ENCODE data around the gene UGT1A8. TPM values are rescaled to one million over a fixed set of nuclear protein-coding genes. Genes with fewer than 3 reads are reported as not detected.

UGT1A8 gene
- total RNA-seq, 5 donors from 2014 or later (not counting 1 experiment from before 2014, with no cell fraction given): not detected

- H3K4me3 ChIP-seq (ENCODE audit: control insufficient read depth in 1 of 2, extremely low read depth in 1 of 2, low read length in 1 of 2): no peak overlapping the region
- ChIA-PET POLR2A (no interaction called here), CTCF (no interaction called here)
- H3K9me3 ChIP-seq: no peaks in the 10 kb centered on the region
- no peaks in the 10 kb centered on the region for H3K9me3 Mint-ChIP-seq
- no peaks in the 10 kb centered on the region for H3K4me1 Mint-ChIP-seq
- peaks cover 5 to 31% of the 10 kb centered on the region in 2 donors for H3K27me3 Mint-ChIP-seq
- no peak overlapping the region for H3K27ac Mint-ChIP-seq
- H3K4me3 Mint-ChIP-seq: no peak overlapping the region
- H3K36me3 Mint-ChIP-seq: no peaks in the 10 kb centered on the region
- H3K4me1 ChIP-seq (ENCODE audit: control insufficient read depth in 1 of 2, extremely low read depth in 1 of 2, insufficient read depth in 2 of 2, low read length in 2 of 2): no peaks in the 10 kb centered on the region
- H3K27ac ChIP-seq (ENCODE audit: low read length): no peak overlapping the region
- peaks cover 0 to 51% of the 10 kb centered on the region in 2 experiments for H3K27me3 ChIP-seq (replicated peaks in 1 of 2; ENCODE audit: control insufficient read depth in 2 of 2, extremely low read depth in 1 of 2, insufficient read depth in 2 of 2, low read length in 1 of 2)
- DNase-seq (peak in 2 of 35 experiments; percentile 3 to 13), ATAC-seq (replicated peaks in 1 of 4) (no peak)
- no peaks in the 10 kb centered on the region for H3K36me3 ChIP-seq (ENCODE audit: control insufficient read depth in 2 of 2, extremely low read depth in 1 of 2, insufficient read depth in 1 of 2, low read length in 1 of 2)
- 76% methylated on average over 4 of the region's 10 CpGs for WGBS (ENCODE audit: insufficient coverage)
These were observed 190.8 kb downstream of the UGT1A8 start for GRCh38 chr2:233807966-233808935.

- WGBS (ENCODE audit: insufficient coverage): 77% methylated on average over 5 of the region's 6 CpGs
- H3K27me3 ChIP-seq (replicated peaks in 1 of 2; ENCODE audit: control insufficient read depth in 2 of 2, extremely low read depth in 1 of 2, insufficient read depth in 2 of 2, low read length in 1 of 2): peaks cover 0 to 38% of the 10 kb centered on the region in 2 experiments
- no peaks in the 10 kb centered on the region for H3K4me1 Mint-ChIP-seq
These were observed 193.0 kb downstream of the UGT1A8 start for GRCh38 chr2:233810385-233810784.

DNA sequence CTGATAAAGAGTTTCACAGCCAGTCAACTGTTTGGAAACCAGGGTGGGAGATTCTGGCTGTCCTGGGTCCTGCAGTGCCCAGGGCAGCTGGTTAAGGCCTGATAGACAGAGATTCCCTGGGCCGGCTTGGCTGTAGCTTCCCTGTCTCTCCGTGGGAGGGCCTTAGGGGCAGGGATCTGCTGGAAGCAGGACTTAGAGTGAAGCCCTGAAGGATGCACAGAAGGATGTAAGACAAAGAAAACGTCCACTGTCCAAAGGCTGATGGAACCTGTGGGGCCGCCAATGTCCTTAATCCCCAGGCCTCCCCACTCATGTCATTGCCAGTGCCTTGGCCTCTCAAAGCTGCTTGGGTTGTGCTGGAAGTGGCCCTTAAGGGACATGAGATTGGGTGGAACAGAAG lies 193.7 kb downstream of the UGT1A8 start:
- H3K9me3 Mint-ChIP-seq: no peaks in the 10 kb centered on the region
- DNase-seq: peak in 2 of 35 experiments; percentile 2 to 9
- Histone ChIP-seq H3K4me1 (ENCODE audit: control insufficient read depth in 1 of 2, extremely low read depth in 1 of 2, insufficient read depth in 2 of 2, low read length in 2 of 2) (no peaks in the 10 kb centered on the region), H3K27ac (ENCODE audit: low read length) (no peak overlapping the region), H3K9me3 (no peaks in the 10 kb centered on the region), H3K4me3 (ENCODE audit: control insufficient read depth in 1 of 2, extremely low read depth in 1 of 2, low read length in 1 of 2) (no peak overlapping the region), H3K27me3 (replicated peaks in 1 of 2; ENCODE audit: control insufficient read depth in 2 of 2, extremely low read depth in 1 of 2, insufficient read depth in 2 of 2, low read length in 1 of 2) (peaks cover 0 to 38% of the 10 kb centered on the region in 2 experiments), H3K36me3 (ENCODE audit: control insufficient read depth in 2 of 2, extremely low read depth in 1 of 2, insufficient read depth in 1 of 2, low read length in 1 of 2) (no peaks in the 10 kb centered on the region)
- H3K27me3 Mint-ChIP-seq: peaks cover 5 to 30% of the 10 kb centered on the region in 2 donors
- no peak for ATAC-seq (replicated peaks in 1 of 4)
- no peaks in the 10 kb centered on the region for H3K4me1 Mint-ChIP-seq
- ChIA-PET POLR2A (no interaction called here), CTCF (no interaction called here)
- 66% methylated on average over 3 of the region's 4 CpGs for WGBS (ENCODE audit: insufficient coverage)
- no peak overlapping the region for H3K27ac Mint-ChIP-seq
- H3K4me3 Mint-ChIP-seq: no peak overlapping the region
- H3K36me3 Mint-ChIP-seq: no peaks in the 10 kb centered on the region

More at GRCh38 chr2:233810385-233810784, 193.0 kb downstream of the UGT1A8 start:
- Mint-ChIP-seq H3K36me3 (no peaks in the 10 kb centered on the region), H3K4me3 (no peak overlapping the region), H3K9me3 (no peaks in the 10 kb centered on the region), H3K27ac (no peak overlapping the region), H3K27me3 (peaks cover 5 to 28% of the 10 kb centered on the region in 2 donors)
- no peaks in the 10 kb centered on the region for H3K4me1 ChIP-seq (ENCODE audit: control insufficient read depth in 1 of 2, extremely low read depth in 1 of 2, insufficient read depth in 2 of 2, low read length in 2 of 2)
- ATAC-seq (replicated peaks in 1 of 4) (no peak), DNase-seq (peak in 1 of 35 experiments; percentile 17)
- H3K27ac ChIP-seq (ENCODE audit: low read length): no peak overlapping the region
- ChIA-PET CTCF (no interaction called here), POLR2A (no interaction called here)
- no peaks in the 10 kb centered on the region for H3K9me3 ChIP-seq
- no peak overlapping the region for H3K4me3 ChIP-seq (ENCODE audit: control insufficient read depth in 1 of 2, extremely low read depth in 1 of 2, low read length in 1 of 2)
- no peaks in the 10 kb centered on the region for H3K36me3 ChIP-seq (ENCODE audit: control insufficient read depth in 2 of 2, extremely low read depth in 1 of 2, insufficient read depth in 1 of 2, low read length in 1 of 2)

- DNase-seq (peak in 1 of 35 experiments; percentile 9), ATAC-seq (replicated peaks in 1 of 4) (no peak)
- Mint-ChIP-seq H3K36me3 (no peaks in the 10 kb centered on the region), H3K4me3 (no peak overlapping the region), H3K9me3 (no peaks in the 10 kb centered on the region), H3K27me3 (peaks cover 8 to 35% of the 10 kb centered on the region in 2 donors), H3K27ac (no peak overlapping the region), H3K4me1 (no peaks in the 10 kb centered on the region)
- H3K4me1 ChIP-seq (ENCODE audit: control insufficient read depth in 1 of 2, extremely low read depth in 1 of 2, insufficient read depth in 2 of 2, low read length in 2 of 2): no peaks in the 10 kb centered on the region
- ChIA-PET POLR2A (no interaction called here), CTCF (no interaction called here)
- no peak overlapping the region for H3K27ac ChIP-seq (ENCODE audit: low read length)
- no peaks in the 10 kb centered on the region for H3K9me3 ChIP-seq
- H3K36me3 ChIP-seq (ENCODE audit: control insufficient read depth in 2 of 2, extremely low read depth in 1 of 2, insufficient read depth in 1 of 2, low read length in 1 of 2): no peaks in the 10 kb centered on the region
- 55% methylated on average over 2 of the region's 8 CpGs for WGBS (ENCODE audit: insufficient coverage)
- H3K27me3 ChIP-seq (replicated peaks in 1 of 2; ENCODE audit: control insufficient read depth in 2 of 2, extremely low read depth in 1 of 2, insufficient read depth in 2 of 2, low read length in 1 of 2): peaks cover 0 to 39% of the 10 kb centered on the region in 2 experiments
- no peak overlapping the region for H3K4me3 ChIP-seq (ENCODE audit: control insufficient read depth in 1 of 2, extremely low read depth in 1 of 2, low read length in 1 of 2)
These were observed 194.3 kb downstream of the UGT1A8 start for GRCh38 chr2:233811732-233812131.

DNA sequence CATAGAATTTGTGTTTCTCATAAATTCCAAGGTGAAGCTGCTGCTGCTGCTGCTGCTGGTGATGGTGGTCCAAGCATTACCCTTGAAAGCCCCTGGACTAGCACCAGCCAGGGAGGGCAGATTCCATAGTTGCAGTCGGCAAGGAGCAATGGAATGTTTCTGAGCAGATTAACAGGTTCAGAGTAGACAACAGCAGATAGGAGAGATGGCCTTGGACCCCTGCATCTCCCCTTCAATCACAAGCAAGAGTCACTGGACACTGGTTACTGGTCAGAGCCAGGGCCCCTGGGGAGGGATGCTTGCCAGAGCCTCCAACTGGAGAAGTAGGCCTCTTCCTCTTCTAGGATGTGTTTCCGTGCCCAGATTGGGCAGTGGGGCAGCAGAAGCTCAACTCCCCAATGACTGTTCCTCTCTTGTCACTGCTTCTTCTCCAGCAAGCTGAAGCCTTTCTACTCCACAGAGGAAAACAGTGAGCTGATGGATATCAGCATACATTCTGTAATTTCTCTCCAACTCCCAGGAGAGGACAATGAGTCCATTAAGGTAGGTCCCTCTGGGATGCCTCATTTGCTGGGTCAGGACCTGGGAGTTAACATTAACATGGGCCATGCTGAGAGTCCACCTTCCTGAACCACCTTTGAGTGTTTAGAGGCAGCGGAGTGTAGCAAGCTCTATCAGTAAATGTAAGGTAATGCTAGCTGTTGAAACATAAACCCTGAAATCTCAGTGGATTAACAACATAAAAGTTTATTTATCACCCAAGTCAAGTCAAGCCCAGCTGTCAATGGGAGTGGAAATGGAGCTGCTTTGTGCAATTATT lies 196.0 kb downstream of the UGT1A8 start:
- Histone ChIP-seq H3K27me3 (replicated peaks in 1 of 2; ENCODE audit: control insufficient read depth in 2 of 2, extremely low read depth in 1 of 2, insufficient read depth in 2 of 2, low read length in 1 of 2) (peaks cover 0 to 41% of the 10 kb centered on the region in 2 experiments), H3K27ac (ENCODE audit: low read length) (no peak overlapping the region), H3K4me1 (ENCODE audit: control insufficient read depth in 1 of 2, extremely low read depth in 1 of 2, insufficient read depth in 2 of 2, low read length in 2 of 2) (no peaks in the 10 kb centered on the region), H3K4me3 (ENCODE audit: control insufficient read depth in 1 of 2, extremely low read depth in 1 of 2, low read length in 1 of 2) (no peak overlapping the region), H3K36me3 (ENCODE audit: control insufficient read depth in 2 of 2, extremely low read depth in 1 of 2, insufficient read depth in 1 of 2, low read length in 1 of 2) (no peaks in the 10 kb centered on the region), H3K9me3 (no peaks in the 10 kb centered on the region)
- Mint-ChIP-seq H3K4me1 (peaks cover 0 to 5% (median 0%) of the 10 kb centered on the region in 3 donors), H3K27ac (no peak overlapping the region), H3K9me3 (no peaks in the 10 kb centered on the region), H3K4me3 (no peak overlapping the region), H3K36me3 (no peaks in the 10 kb centered on the region), H3K27me3 (peaks cover 16 to 40% of the 10 kb centered on the region in 2 donors)
- no peak for ATAC-seq (replicated peaks in 1 of 4)
- POLR2A ChIA-PET: no interaction called here
- WGBS (ENCODE audit: insufficient coverage): 58% methylated on average over 1 of the region's 3 CpGs
- CTCF ChIA-PET: no interaction called here
- DNase-seq: peak in 1 of 35 experiments; percentile 9

- POLR2A ChIA-PET: no interaction called here
- H3K9me3 Mint-ChIP-seq: no peaks in the 10 kb centered on the region
- H3K4me3 Mint-ChIP-seq: no peak overlapping the region
- H3K27ac Mint-ChIP-seq: no peak overlapping the region
- 43% methylated on average over 1 of the region's 2 CpGs for whole genome bisulfite sequencing (ENCODE audit: insufficient coverage)
- Histone ChIP-seq H3K9me3 (no peaks in the 10 kb centered on the region), H3K36me3 (ENCODE audit: control insufficient read depth in 2 of 2, extremely low read depth in 1 of 2, insufficient read depth in 1 of 2, low read length in 1 of 2) (no peaks in the 10 kb centered on the region), H3K4me3 (ENCODE audit: control insufficient read depth in 1 of 2, extremely low read depth in 1 of 2, low read length in 1 of 2) (no peak overlapping the region), H3K27me3 (replicated peaks in 1 of 2; ENCODE audit: control insufficient read depth in 2 of 2, extremely low read depth in 1 of 2, insufficient read depth in 2 of 2, low read length in 1 of 2) (peaks cover 0 to 38% of the 10 kb centered on the region in 2 experiments), H3K4me1 (ENCODE audit: control insufficient read depth in 1 of 2, extremely low read depth in 1 of 2, insufficient read depth in 2 of 2, low read length in 2 of 2) (no peaks in the 10 kb centered on the region), H3K27ac (ENCODE audit: low read length) (no peak overlapping the region)
- peaks cover 0 to 5% (median 0%) of the 10 kb centered on the region in 3 donors for H3K4me1 Mint-ChIP-seq
- CTCF ChIA-PET: no interaction called here
- DNase-seq (peak in 2 of 35 experiments; percentile 10 to 18), ATAC-seq (replicated peaks in 1 of 4) (no peak)
- peaks cover 16 to 38% of the 10 kb centered on the region in 2 donors for H3K27me3 Mint-ChIP-seq
- no peaks in the 10 kb centered on the region for H3K36me3 Mint-ChIP-seq
These were observed 196.8 kb downstream of the UGT1A8 start for GRCh38 chr2:233814056-233814835.

Measured in T-cell (primary cell).